DMS114 treated with DMSO at 0.1 percent for 48 hours (cell line): ENCODE data around the gene CAP1.
"Not testable (repeated sequence)": the region's sequence is repeated elsewhere in the genome, so short reads cannot be mapped to it uniquely, and the experiment has no call there.

Source experiments
- DNase-seq: peaks from one replicate; lab custom pipeline; 2025; ENCODE audit not compliant: unreplicated experiment; lab: John Stamatoyannopoulos, UW

The CAP1 gene

DNA sequence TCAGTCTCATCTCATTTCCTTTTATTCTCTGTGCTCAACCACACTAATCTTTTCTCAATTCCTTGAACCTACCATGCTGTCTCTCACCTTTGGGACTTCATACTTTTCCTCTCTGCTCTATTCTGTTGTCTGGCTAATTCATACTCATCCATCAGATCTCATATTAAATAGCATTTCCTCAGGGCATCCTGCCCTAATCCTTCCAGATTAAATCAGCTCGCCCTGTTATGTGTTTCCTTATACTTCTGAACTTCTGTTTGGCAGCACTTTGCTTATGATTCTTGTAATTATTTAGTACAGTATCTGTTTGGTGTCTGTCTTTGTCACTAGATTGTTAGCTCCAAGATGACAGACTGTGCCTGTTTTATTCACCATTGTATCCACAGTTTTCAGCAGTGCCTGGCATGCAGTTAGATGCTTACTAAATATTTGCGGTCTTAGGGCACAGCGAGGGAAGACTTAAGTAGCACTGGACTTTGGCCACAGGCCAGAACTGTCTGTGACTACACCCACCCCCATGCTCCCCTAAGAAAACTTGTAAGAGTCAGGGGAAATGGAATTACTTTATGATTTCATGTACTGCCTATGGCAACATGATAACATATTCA lies 9.9 kb upstream of the CAP1 start:
- no peak for DNase-seq

DNA sequence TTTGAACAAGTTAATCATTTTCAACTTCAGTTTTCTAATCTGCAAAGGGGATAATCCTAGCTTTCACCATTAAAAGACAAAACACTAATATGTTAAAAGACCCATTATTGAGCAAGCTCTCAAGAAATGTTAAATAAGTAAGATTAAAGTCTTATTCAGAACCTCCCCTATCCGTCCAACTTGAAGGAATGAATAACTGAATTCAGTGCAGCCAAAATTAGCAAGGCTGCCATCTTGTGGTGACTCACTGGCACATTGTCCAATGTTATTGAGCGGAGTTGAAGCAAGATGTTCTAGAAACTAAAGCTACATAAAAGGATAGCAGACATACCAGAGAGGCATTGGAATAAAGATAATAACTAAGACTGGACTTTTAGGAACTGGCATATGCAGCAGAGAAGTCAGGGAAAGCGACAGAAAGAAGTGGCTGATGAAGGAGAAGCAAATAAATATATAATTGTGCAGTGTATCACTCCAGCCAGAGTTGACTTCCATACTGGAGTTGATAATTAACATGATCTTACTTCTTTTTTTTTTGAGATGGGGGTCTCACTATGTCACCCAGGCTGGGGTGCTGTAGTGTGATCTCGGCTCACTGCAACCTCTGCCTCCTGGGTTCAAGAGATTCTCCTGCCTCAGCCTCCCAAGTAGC lies 8.2 kb upstream of the CAP1 start:
- peak; percentile 64 for DNase-seq

DNA sequence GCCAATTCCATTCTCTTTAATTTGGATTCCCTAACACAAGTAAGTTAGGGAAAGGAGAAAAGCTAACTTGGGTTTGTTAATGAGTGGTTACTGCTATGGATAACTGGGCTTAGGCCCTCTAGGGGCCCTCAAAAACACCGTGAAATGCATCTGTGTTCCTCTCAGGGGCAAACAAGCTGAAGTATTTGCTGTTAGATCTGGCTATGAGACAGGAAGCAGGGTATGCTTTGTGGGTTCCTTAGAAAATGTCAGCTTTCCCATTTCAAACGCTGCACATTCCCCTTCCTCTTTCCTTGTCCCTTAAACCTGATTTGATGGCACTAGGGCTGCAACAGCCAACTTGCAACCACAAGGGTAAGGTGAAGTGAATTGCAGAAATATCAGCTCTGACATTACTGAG lies 5.7 kb upstream of the CAP1 start:
- no peak for DNase-seq

DNA sequence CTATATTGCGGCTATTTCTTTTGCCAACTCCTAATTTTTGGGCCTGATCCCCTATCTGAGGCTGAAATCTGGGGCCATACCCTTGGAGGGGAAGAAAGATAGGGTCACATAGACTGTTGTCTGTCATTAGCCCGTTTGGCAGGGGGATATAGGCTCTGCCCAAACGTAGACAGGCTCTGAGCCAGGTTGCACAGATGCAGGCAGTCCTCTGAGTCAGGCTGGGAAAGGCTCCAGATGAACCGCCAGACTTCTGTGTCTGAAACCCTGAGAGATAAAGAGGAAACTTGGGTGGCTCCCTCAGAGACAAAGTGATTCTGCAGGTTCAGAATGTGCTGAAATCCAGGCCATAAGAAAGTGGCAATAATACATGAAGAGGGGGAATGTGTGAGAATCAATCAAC lies 4.0 kb upstream of the CAP1 start:
- DNase-seq = no peak

DNA sequence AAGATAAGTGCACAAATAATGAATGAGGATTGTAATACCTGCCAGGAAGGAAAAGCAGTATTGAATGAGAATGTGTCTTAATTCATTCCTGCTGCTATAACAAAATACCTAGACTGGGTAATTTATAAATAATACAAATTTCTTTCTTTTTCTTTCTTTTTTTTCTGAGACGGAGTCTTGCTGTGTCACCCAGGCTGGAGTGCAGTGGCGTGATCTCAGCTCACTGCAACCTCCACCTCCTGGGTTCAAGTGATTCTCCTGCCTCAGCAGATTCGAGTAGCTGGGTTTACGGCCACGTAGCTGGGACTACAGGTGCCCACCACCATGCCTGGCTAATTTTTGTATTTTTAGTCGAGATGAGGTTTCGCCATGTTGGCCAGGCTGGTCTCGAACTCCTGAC lies 3.3 kb upstream of the CAP1 start:
- not testable (repeated sequence) for DNase-seq

DNA sequence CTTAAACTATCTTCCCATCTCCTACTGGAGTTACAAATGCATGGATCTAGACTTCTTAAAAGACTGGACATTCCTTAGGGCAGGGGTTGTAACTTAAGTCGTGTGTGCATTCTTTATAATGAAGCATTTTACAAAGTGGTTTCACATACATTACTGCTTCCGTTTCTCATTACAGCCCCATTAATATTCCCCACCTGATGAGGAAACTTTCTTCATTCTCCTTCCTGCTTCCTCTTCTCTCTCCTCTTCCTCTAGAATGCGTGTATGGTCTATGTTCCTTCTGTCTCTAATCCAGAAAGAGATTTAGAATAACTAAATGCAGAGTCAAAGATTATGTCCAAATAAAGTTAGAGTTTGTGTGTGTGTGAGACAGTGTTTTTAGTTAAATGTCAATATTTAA lies 1.8 kb upstream of the CAP1 start:
- DNase-seq = no peak

DNA sequence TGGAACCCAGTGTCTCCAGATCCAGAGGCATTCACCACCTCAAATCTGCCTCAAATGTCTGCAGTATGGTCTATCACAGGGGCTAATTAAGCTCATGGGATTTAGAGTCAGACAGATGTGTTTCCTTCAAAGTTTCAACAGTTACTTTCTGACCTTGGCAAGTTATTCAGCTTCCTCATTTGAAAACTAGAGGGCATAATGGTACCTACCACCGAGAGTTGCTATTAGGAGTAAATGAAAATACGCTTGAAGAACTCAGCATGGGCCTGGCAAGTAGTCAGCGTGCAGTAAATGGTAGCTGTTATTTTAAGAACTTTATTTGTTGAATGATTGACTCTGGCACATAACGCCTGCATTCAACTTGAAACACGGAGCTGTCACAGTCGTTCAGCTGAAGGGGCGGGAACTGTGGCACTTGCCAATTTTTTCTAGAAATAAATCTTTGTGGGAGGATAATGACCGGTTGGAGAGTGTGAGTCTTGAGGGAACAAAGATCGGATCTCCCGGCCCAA lies 1.2 kb upstream of the CAP1 start:
- peak; percentile 56 for DNase-seq

DNA sequence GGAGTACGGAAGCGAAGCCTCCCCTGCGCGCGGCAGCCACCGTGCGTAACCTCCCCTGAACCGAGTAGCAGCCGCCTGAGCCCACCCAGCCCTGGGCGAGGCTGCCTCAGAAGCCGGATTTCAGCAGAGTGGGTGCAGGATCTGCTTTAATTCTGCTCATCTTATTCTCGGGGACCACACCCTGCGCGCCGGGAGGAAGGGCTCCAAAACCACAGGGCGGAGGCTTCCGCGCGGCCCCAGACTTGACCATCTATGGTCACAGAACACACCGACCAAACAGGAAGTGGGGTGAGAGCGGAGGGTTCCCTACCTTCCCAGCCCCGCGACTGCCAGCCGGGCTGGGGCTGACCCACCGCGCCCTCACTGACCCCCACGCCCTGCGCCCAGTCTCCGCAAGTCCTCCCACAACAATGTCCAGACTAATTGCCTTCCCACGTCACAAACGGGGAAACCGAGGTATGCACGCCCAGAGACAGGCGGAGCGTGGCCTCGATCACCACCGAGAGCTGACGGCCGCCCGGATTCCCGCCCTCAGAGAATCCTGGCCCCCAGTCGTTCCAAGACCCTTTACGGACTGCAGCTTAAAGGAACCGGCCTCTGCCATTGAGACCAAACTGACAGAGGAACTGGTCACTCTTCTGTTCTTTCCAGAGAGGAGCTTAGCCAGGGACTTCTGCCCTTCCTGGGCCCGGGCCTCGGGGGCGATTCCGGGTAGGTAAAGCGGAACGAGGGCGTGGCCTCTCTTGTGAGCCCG lies 595 bp upstream of the CAP1 start:
- peak; percentile 55 for DNase-seq

DNA sequence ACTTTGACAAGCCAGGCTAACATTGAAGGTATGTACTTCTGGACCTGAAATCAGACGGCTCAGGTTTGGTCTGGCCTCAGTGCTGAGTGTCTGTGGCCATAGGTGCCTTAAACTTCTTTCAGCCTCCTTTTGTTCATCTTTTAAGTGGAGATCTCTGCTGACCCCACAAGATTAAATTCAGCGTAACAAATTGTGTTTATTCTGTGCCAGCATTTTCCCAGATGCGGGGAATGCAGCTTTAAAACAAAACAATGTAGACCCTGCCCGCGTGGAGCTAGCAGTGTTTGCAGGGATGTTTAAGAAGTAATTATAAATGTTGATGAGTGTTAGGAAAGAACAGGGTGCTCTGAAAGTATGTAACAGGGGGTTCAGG lies 923 bp downstream of the CAP1 start:
- no peak for DNase-seq

DNA sequence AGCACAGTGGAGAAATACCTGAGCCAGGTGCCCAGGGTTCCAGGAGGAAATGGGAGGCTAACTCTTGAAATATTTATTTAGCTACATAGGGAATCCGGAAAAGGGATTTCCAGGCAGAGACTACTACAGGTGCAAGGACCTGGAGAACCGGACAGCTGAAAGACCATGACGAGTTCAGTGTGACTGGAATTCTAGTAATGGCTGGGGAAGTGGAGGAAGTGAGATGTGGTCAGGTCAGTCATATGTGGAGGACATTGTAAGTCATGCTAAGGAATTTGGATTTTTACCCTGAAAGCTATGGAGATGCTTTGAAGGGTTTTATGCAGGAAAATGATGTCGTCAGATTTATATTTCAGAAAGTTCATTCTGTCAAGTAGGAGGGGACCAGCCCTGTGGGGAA lies 1.8 kb downstream of the CAP1 start:
- no peak for DNase-seq

DNA sequence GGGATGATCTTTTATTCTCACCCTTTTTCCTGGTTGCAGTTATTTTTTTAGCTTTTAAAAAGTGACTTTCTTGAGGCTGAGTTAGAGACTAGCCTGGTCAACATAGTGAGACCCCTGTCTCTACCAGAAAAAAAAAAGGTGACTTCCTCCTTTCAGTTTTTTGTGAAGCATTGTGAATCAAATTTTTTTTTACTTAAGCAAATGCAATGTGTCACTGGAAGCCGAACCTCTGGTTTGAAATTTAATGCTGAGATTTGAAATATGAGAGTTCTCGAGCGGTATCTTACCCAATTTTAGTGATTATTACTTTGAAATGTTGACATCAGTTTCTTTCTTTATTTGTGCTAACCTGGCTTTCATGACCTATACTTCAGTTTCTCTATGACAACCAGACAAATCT lies 3.6 kb downstream of the CAP1 start:
- no peak for DNase-seq

DNA sequence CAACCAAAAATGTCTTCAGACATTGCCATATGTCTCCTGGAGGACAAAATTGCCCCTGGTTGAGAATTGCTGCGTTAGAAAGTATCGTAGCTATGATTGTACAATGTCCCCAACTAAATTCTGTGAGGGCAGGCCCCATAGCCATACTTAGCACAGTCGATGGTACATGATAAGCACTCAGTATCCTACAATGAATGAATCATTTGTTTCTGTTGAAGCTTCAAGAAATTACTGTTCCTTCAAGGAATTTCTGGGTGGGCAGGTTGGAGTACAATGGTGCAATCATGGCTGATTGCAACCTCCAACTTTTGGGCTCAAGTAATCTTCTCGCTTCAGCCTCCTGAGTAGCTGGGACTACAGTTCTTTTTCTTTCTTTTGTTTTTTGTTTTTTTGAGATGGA lies 4.7 kb downstream of the CAP1 start:
- DNase-seq = no peak

DNA sequence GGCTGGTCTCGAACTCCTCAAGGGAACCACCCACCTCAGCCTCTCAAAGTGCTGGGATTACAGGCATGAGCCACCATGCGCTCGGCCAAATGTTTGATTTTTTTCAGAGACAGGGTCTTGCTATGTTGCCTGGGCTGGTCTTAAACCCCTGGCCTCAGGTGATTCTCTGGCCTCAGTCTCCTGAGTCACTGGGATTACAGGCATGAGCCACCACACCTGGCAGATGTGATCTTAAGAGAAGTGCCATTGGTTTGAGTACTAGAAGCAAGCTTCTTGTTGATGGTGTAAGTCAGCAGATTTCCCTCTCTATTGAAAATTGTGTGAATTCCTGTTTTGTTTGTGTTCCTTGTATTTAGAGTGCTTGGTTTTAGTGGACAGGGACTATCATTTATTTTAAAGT lies 5.2 kb downstream of the CAP1 start:
- no peak for DNase-seq

DNA sequence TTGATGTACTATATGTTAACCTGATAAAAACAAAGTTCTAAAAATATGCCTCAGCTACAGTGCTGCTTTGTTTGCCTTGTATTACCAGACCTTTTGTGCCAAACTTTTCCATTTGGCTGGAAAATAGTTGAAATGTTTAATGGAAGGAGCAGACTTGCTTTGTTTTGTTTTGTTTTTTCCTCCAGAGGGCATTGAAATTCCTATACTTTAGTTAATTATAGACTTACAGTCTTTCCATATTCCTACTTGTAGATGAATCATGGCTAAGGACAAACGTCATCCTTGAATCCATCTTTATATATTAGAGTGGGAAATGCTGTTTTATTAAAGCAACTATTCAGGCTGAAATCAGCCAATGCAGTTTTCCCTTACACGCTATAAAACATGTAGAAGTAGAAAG lies 6.7 kb downstream of the CAP1 start:
- no peak for DNase-seq

DNA sequence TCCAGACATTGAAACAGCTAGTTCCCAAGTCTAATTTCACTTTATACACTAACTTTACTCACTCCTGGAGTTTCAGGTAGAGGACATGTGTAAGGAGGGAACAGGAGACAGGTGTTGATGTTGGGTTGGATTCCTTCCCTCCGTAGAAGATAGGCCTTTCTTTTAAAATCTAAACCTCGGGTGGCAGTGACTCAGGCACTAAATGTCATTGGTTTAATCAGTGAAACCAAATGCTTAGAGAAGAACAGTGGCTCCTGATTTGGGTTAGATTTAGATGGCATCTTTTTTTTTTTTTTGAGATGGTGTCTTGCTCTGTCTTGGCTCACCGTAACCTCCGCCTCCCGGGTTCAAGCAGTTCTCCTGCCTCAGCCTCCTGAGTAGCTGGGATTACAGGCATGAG lies 7.2 kb downstream of the CAP1 start:
- no peak for DNase-seq

DNA sequence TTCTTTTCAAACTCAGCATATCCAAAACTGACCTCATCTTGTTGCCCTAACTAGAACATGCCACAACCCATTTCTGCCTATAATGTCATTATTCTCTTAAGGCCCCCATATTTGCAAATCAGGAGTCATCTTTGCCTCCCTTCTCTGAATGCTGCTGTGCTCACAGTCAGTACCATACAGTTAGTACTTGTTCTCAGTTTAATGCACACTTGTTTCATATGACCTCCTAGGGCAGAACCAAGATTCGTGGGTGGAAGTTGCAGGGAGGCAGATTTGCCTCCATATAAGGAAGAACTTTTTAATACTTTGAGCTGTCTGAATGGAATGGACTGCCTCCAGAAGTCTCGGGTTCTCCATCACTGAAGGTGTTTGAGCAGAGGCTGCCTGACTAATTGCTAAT lies 9.2 kb downstream of the CAP1 start:
- no peak for DNase-seq

DNA sequence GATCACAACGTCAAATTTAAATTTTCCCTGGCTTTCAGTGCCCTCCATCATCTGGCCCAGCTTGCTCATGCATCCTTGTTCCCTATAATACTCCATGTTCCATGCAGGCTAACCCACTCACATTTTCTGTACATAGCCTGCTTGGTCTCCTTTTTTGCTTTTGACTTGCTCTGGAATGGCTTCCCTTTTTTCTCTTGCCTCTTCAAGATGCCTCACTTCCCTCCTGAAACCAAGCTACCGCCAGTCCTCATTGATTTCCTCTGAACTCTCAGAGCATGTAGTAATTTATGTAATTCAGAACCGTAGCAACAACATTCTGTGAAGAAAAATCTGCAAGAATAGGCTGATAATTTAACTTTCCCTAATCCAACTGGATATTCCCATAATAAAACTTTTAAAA lies 10.3 kb downstream of the CAP1 start:
- DNase-seq = no peak

DNA sequence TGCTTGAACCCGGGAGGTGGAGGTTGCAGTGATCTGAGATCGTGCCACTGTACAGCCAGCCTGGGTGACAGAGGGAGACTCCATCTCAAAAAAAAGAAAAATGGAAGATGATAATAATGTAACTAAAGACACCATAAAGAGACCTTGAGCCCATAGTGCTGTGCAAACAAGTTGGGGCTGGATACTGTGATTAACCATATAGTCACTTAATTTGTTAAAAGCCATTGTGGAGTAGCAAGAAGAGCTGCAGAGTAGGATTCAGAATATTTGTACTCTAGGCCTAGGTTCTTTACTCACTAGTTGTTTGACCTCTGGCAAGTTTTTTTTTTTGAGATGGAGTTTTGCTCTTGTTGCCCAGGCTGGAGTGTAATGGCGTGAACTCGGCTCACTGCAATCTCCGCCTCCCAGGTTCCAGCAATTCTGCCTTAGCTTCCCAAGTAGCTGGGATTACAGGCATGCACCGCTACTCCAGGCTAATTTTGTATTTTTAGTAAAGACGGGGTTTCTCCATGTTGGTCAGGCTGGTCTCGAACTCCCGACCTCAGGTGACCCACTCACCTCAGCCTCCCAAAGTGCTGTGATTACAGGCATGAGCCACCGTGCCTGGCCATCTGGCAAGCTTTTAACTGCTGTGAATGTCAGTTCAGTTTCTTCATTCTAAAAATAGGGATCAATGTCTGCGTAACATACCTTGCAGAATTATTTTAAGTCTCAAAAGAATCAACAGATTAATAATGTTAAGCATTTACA lies 12.8 kb downstream of the CAP1 start:
- no peak for DNase-seq

DNA sequence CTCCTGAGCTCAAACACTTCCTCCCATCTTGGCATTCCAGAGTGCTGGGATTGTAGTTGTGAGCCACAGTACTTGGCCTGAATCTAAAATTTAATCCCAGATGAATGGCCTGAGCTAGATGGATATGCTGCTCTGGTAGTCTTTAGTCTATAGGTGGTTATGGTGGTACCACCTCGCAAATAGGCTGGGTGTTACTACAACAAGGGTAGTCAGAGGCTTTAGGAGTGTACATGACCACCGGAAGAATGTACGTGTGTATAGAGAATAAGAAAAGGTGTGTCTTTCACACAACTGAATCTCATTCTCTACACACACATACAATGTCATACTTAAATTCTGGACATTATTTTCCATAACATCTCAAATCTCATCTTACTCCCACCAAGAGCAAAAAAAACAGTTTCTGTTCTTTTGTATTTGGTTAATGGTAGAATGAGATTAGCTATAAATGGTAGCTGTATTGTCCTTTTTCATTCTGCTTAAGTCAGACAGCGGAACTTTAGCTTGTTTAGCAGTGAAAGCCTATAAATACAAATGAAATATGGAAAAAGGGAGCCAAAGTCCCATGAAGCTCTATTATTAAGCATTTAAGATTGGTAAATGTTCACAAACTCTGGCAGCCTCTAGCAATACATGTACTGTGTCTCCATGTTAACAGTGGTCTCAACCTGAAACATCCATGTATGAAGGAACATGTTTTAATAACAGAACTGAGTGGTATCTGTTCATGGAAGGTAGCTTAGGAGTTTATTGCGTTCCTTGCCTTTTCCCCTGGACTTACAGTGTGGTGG lies 16.2 kb downstream of the CAP1 start:
- no peak for DNase-seq

DNA sequence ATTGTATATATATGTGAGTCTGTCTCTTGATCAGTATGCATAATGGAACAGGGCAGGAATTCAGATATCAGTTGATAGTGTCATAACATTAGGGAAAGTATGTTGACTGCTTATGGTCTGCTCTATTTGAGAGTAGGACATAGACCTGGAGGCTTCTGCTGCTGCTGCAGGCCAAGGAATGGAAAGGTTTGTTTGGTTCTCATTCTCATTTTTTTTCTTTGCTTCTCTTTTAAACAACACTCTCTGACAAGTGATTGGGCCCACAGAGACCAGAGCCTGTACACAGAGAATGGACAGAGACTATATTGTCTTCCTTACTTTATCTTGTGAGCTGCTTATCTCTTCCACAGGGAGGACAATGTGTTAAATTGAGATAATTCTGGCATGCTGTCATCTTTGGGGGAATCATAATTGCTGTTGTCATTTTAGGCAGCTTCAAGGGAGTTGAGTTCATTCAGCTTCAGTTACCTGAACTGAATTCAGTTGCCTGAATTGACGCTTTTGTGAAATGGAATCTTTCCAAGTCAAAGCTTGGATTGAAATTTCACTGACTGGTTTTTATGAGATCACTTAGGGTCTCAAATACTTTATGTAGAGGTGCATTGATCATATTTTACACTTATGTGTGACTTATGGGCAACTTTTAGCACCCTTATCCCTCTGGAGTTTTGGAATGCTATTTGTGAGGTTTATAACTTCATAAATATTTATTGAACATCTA lies 16.9 kb downstream of the CAP1 start:
- no peak for DNase-seq
